Neutrophil (primary cell): ENCODE results near the gene KCNN2.

Experiments
- H3K27ac ChIP-seq: fragments of 200-600 bp; sonication (generic); 2 replicates; pipeline ENCODE4 v1.5.1; 2016; ENCODE audit warnings: mild to moderate bottlenecking, moderate library complexity
- H3K27me3 ChIP-seq: fragments of 200-600 bp; sonication (generic); 2 replicates; pipeline ENCODE4 v1.6.0; 2016; ENCODE audit warnings: mild to moderate bottlenecking
- H3K36me3 ChIP-seq: fragments of 200-600 bp; sonication (generic); 2 replicates; pipeline ENCODE4 v1.5.1; 2017
- H3K4me1 ChIP-seq, 2 experiments: fragments of 200-600 bp in 1 of 2; sonication (generic) in 1 of 2; 1 replicate in 1 of 2; 2 replicates in 1 of 2; pipeline versions ENCODE4 v1.5.1 to v1.6.1; 2013 to 2016; ENCODE audit warnings: low read depth in 1 of 2, low read length in 1 of 2, mild to moderate bottlenecking in 1 of 2, moderate library complexity in 1 of 2; ENCODE audit not compliant: control insufficient read depth in 1 of 2, insufficient read depth in 1 of 2
- H3K4me3 ChIP-seq, 2 experiments: fragments of 200-600 bp in 1 of 2; sonication (generic) in 1 of 2; 1 replicate in 1 of 2; 2 replicates in 1 of 2; pipeline ENCODE4 v1.5.1; 2013 to 2016; ENCODE audit warnings: low read depth in 1 of 2, low read length in 1 of 2, mild to moderate bottlenecking in 1 of 2, moderate library complexity in 1 of 2
- H3K9me3 ChIP-seq: fragments of 200-600 bp; sonication (generic); 2 replicates; pipeline ENCODE4 v1.5.1; 2016
- TF ChIP-seq, protein P1 (sequence below): fragments of 200-600 bp; sonication (generic); IDR thresholded peaks from 2 replicates; pipeline ENCODE4 v1.5.1; 2016; ENCODE audit warnings: antibody characterized with exemption

The KCNN2 gene

DNA sequence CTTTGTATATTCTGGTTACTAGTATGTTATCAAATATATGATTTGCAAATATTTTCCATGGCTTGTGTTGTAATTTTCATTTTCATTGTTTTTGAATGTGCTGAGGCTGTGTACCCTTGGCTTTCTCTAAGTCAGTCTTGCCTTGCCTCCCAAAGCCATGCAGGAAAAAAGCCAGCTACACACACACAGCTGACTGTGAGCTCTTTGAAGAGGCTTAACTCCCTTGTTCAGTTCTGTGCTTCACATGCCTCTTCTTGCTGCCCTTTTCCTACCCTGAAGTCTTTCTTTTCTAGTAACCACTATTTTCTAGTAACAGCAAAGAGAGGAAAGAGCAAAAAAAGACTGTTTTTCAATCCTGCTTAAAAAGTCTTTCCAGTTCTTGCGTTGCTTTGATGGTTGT lies 53.9 kb downstream of the KCNN2 start:
- Histone ChIP-seq H3K36me3 (no peaks in the 10 kb centered on the region), H3K4me1 (no peaks in the 10 kb centered on the region), H3K9me3 (no peaks in the 10 kb centered on the region), H3K27ac (no peak overlapping the region), H3K27me3 (no peaks in the 10 kb centered on the region), H3K4me3 (no peak overlapping the region)
- TF ChIP-seq, protein P1, sequence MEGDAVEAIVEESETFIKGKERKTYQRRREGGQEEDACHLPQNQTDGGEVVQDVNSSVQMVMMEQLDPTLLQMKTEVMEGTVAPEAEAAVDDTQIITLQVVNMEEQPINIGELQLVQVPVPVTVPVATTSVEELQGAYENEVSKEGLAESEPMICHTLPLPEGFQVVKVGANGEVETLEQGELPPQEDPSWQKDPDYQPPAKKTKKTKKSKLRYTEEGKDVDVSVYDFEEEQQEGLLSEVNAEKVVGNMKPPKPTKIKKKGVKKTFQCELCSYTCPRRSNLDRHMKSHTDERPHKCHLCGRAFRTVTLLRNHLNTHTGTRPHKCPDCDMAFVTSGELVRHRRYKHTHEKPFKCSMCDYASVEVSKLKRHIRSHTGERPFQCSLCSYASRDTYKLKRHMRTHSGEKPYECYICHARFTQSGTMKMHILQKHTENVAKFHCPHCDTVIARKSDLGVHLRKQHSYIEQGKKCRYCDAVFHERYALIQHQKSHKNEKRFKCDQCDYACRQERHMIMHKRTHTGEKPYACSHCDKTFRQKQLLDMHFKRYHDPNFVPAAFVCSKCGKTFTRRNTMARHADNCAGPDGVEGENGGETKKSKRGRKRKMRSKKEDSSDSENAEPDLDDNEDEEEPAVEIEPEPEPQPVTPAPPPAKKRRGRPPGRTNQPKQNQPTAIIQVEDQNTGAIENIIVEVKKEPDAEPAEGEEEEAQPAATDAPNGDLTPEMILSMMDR, result no peak

DNA sequence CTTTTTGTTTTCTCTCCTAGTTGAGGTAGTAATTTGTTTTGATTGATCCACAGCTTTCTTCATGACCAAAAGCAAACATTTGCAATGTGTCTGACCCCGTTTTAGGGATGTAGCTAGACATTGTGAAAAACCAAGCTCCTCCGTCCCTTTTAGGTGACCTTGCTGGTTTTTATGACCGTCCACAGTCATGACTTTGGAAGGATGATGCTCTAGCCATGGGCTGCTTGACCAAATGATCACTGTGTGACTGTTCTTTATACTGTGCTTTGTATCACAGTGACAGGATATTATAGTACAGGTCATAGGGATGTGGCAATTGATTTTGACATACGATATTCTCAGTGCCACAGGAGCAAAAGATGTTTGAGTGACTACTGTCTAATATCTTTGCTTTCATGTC lies 54.4 kb downstream of the KCNN2 start:
- Histone ChIP-seq H3K9me3 (no peaks in the 10 kb centered on the region), H3K27ac (no peak overlapping the region), H3K4me1 (no peaks in the 10 kb centered on the region), H3K36me3 (no peaks in the 10 kb centered on the region), H3K4me3 (no peak overlapping the region), H3K27me3 (no peaks in the 10 kb centered on the region)
- TF ChIP-seq, protein P1, result no peak

DNA sequence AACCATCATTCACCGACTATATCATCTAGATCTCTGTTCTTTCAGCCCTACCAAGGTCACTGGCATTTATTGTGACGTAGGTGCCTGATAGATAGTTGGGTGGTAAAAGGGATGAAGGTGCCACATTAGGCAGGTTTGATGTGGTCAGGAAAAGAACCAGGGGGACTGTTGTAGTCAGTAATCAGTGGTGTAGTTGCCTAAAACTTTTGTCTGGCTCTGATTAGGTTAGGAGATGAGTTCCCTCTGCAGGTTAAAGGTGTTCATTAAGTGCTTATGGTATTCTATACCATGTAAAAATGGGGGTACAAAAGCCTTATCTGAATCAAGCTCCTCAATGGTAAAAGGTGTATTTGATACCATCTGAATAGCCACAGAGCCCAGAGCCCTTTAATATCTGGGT lies 55.6 kb downstream of the KCNN2 start:
- Histone ChIP-seq H3K36me3 (no peaks in the 10 kb centered on the region), H3K27ac (no peak overlapping the region), H3K4me3 (no peak overlapping the region), H3K4me1 (no peaks in the 10 kb centered on the region), H3K27me3 (no peaks in the 10 kb centered on the region), H3K9me3 (no peaks in the 10 kb centered on the region)
- TF ChIP-seq, protein P1, result no peak

GRCh38 chr5:114418176-114419066 lies 56.6 kb downstream of the KCNN2 start:
- H3K36me3 ChIP-seq, result no peaks in the 10 kb centered on the region
- H3K9me3 ChIP-seq, result no peaks in the 10 kb centered on the region
- no peaks in the 10 kb centered on the region for H3K4me1 ChIP-seq
- H3K27me3 ChIP-seq, result no peaks in the 10 kb centered on the region
- H3K4me3 ChIP-seq, result no peak overlapping the region
- TF ChIP-seq, protein P1, result no peak
- H3K27ac ChIP-seq, result no peak overlapping the region

GRCh38 chr5:114419067-114419388 lies 57.2 kb downstream of the KCNN2 start:
- Histone ChIP-seq H3K27ac (no peak overlapping the region), H3K4me3 (no peak overlapping the region), H3K27me3 (no peaks in the 10 kb centered on the region), H3K4me1 (no peaks in the 10 kb centered on the region), H3K36me3 (no peaks in the 10 kb centered on the region), H3K9me3 (no peaks in the 10 kb centered on the region)
- TF ChIP-seq, protein P1, result no peak
